Fibroblast of mammary gland (primary cell): Measurements from ENCODE around the gene GRIN2C.

Source experiments
- DNase-seq: peaks from one replicate; pipeline ENCODE4 v3.0.0-alpha.2; 2010; ENCODE audit warnings: low read depth
- H3K4me3 ChIP-seq: 2 replicates; pipeline ENCODE4 v1.5.1; 2011; ENCODE audit warnings: low read depth, mild to moderate bottlenecking, low read length, moderate library complexity; ENCODE audit not compliant: control insufficient read depth
- TF ChIP-seq, protein P1 (sequence below): conservative IDR thresholded peaks from 2 replicates; pipeline ENCODE4 v1.5.1; 2011; ENCODE audit warnings: low read depth, low read length, inconsistent platforms; ENCODE audit not compliant: control insufficient read depth, insufficient read depth

GRIN2C gene

GRCh38 chr17:74890554-74890953 is 30.9 kb upstream of the GRIN2C start:
- TF ChIP-seq, protein P1, sequence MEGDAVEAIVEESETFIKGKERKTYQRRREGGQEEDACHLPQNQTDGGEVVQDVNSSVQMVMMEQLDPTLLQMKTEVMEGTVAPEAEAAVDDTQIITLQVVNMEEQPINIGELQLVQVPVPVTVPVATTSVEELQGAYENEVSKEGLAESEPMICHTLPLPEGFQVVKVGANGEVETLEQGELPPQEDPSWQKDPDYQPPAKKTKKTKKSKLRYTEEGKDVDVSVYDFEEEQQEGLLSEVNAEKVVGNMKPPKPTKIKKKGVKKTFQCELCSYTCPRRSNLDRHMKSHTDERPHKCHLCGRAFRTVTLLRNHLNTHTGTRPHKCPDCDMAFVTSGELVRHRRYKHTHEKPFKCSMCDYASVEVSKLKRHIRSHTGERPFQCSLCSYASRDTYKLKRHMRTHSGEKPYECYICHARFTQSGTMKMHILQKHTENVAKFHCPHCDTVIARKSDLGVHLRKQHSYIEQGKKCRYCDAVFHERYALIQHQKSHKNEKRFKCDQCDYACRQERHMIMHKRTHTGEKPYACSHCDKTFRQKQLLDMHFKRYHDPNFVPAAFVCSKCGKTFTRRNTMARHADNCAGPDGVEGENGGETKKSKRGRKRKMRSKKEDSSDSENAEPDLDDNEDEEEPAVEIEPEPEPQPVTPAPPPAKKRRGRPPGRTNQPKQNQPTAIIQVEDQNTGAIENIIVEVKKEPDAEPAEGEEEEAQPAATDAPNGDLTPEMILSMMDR: no peak
- H3K4me3 ChIP-seq: no peak overlapping the region
- DNase-seq: no peak

- no peak for DNase-seq
- TF ChIP-seq, protein P1: no peak
- no peak overlapping the region for H3K4me3 ChIP-seq
Measured at GRCh38 chr17:74888469-74888868, 28.8 kb upstream of the GRIN2C start.

- DNase-seq: peak; percentile 47
- TF ChIP-seq, protein P1: no peak
- no peak overlapping the region for H3K4me3 ChIP-seq
Measured at GRCh38 chr17:74883241-74883745, 23.6 kb upstream of the GRIN2C start.

GRCh38 chr17:74882517-74883240 is 23.0 kb upstream of the GRIN2C start:
- TF ChIP-seq, protein P1: no peak
- no peak overlapping the region for H3K4me3 ChIP-seq

GRCh38 chr17:74881073-74881472 is 21.4 kb upstream of the GRIN2C start:
- TF ChIP-seq, protein P1: no peak
- DNase-seq: no peak
- H3K4me3 ChIP-seq: no peak overlapping the region

More at GRCh38 chr17:74882517-74883240, 23.0 kb upstream of the GRIN2C start:
- no peak for DNase-seq

GRCh38 chr17:74879308-74879707 is 19.6 kb upstream of the GRIN2C start:
- no peak overlapping the region for H3K4me3 ChIP-seq
- no peak for DNase-seq
- TF ChIP-seq, protein P1: no peak

DNA sequence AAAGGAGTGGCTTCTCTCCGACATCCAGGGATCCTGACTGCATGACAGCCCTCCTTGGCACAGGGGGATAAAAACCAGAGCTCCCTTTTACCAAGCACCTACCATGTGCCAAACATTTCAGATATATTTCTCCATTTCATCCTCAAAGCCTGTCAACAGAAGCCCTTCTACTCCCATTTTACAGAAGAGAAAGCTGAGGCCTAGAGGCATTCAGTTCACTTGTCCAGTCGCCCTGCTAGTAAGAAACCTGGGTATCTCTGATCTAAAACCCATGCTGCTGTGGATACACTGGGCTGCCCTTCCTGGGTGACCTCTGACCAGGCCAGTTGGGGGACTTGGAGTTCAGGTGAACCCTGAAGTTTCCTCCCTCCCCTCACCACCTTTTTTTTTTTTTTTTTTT is 19.0 kb upstream of the GRIN2C start:
- no peak for DNase-seq
- no peak overlapping the region for H3K4me3 ChIP-seq
- TF ChIP-seq, protein P1: no peak
